Pons (tissue), 1 donor: Measurements from ENCODE around the gene UBR4.
A peak's percentile ranks its signal among the peaks of the same experiment; 100 is the strongest.

ENCODE experiments used
- DNase-seq: peaks from one replicate; pipeline ENCODE4 v3.0.0-alpha.2; 2016; ENCODE audit warnings: low spot score

UBR4 gene

GRCh38 chr1:19089524-19089923 is 120.5 kb downstream of the UBR4 start:
- no peak for DNase-seq

- DNase-seq = no peak
These were observed 121.2 kb downstream of the UBR4 start for GRCh38 chr1:19088717-19089442.

GRCh38 chr1:19087737-19088594 is 122.1 kb downstream of the UBR4 start:
- DNase-seq = no peak

DNA sequence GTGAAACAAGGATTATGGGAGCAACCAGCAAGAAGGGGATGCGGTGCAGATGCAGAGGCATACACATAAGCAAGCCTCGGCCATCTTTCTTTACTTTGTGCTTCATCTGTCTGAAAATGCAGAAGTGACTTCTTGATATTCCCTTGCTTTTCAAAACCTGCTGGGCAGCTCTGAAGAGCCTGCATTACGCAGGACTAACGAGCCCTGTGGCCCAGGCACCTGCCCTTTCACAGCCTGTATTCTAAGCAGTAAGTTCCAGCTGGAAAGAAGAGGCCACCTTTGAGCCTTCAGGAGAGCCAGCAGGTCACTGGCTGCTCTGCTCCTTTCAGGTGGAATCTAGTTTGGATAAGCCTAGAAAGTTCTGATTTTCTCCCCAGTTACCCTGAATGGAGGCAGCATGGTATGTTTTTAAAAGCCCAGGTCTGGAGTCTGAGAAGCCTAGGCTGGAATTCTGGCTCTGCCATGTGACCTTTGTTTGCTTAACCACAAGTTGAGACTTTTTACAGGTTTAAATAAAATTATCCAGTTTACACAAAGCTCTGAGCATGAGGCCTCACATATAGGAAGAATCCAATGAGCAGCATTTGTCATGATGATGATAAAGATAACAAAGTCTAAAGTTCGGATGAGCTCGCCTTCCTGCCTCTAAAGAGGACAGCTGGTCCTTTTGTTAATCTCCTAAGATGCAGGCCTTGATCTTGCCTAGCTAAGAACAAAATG is 122.9 kb downstream of the UBR4 start:
- no peak for DNase-seq

- DNase-seq = no peak
These were observed 123.7 kb downstream of the UBR4 start for GRCh38 chr1:19086176-19086875.

- no peak for DNase-seq
These were observed 125.8 kb downstream of the UBR4 start for GRCh38 chr1:19084206-19084738.

DNA sequence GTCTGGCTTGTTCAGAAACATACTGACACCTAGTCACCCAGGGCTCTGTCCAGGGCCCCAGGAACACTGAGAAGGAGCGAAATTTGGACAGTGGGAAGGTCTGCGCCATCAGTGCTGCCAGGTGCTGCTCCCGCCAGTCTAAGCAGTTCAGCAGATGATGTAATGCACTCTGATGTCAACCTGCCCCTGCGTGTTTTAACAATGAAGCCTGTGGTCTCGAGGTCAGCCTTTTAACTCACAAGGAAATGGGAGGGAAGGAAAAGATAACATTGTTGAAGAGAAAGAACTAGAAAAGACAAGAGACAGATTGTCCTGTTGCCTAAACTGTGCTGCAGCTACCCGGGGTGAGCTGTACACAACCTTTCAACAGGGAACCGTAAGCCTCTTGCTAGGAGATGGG is 127.0 kb downstream of the UBR4 start:
- no peak for DNase-seq

DNA sequence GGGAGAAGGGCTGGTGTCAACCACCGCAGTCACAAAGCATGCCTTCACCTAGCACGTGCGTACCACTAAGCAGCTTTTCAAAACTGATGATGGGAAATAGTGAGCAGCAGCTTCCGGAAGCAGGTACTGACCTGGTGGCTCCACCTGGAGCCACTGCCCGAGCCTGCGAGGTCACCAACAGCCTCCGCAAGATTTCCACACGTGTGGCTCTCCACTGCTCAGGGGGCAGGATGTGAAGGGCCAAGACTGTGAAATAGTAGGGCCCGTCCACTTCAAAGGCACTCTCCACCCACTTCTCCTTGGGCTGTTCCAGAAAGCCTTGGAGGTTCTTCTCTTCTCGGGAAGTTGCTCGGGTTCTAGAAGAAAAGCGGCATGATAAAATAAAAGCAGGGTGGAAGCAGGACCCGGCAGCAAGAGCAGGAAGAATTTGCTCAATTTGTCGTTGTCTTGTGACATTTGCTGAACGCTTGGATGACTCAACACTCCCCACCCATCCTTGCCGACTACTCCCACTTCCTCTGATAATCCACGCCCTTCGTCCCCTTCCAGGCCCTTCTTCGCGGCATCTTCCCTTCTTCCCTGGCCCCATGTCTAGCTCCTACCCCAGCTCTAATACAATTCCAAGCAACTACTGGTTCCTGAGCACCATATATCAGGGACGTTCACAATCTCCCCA is 128.7 kb downstream of the UBR4 start:
- no peak for DNase-seq

DNA sequence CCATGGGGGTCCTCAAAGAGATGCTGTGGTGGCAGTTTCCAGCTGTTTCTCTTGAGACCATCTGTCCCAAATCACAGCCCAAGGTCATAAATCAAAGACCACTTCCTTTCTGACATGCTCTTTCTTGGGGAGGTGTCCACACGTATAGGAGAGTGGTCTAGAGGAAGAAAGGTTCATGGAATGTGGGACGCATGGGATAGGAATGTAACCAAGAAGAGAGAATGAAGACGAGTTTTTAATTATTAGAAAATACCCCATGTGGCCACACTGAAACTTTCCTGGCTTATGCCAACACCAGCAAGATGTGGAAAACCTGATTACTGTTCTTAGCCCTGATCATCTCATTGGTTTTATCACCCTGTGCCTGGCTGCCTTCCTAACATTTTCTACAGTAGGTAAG is 129.3 kb downstream of the UBR4 start:
- no peak for DNase-seq

- DNase-seq = no peak
These were observed 130.3 kb downstream of the UBR4 start for GRCh38 chr1:19079541-19080472.

DNA sequence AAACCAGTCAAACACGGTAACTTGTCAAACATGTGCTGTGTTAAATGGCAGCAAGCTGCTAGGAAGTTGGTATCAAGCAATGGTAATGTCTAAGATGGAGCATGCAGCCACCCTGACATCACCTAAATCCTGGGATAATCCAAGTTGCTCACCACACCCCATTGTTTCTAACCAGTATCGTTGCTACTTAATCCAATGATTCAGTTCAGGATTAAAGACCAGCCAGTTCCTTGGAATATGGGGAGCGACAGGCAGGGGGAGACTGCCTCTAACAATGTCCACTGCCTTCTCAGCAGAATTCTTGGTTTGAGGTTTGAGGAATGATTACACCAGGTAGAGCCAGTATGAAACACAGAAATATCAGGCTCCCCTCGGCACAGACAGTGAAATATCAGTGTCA is 131.5 kb downstream of the UBR4 start:
- no peak for DNase-seq

- DNase-seq = no peak
These were observed 133.0 kb downstream of the UBR4 start for GRCh38 chr1:19076841-19077616.

- DNase-seq = peak; percentile 45
These were observed 135.0 kb downstream of the UBR4 start for GRCh38 chr1:19074902-19075721.

DNA sequence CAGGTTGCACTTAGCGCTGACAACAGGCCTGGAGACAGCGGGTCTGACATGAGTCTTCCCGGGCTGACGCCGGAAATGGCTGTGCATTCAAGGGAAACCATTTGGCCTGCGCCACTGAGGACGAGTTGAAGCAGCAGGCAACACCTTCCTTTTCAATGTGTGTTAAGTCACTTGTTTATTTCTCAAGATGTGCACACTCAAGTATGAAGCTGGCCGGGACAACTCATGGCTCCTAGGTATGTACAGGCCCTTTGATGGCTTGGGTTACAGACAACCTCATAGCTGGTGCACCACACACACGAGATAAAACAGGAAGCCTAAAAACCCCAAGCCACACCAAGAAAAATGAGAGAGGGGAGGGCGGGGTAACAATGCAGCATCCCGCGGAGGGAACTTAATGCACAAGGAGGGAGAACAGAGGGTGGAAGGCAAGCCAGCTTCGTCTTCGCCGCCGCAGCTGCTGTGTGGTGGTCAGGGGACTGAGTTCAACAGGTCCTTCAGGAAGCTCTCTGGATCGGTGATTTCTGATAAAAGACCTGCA is 135.6 kb downstream of the UBR4 start:
- no peak for DNase-seq

GRCh38 chr1:19073311-19074186 is 136.5 kb downstream of the UBR4 start:
- peak; percentile 20 for DNase-seq

DNA sequence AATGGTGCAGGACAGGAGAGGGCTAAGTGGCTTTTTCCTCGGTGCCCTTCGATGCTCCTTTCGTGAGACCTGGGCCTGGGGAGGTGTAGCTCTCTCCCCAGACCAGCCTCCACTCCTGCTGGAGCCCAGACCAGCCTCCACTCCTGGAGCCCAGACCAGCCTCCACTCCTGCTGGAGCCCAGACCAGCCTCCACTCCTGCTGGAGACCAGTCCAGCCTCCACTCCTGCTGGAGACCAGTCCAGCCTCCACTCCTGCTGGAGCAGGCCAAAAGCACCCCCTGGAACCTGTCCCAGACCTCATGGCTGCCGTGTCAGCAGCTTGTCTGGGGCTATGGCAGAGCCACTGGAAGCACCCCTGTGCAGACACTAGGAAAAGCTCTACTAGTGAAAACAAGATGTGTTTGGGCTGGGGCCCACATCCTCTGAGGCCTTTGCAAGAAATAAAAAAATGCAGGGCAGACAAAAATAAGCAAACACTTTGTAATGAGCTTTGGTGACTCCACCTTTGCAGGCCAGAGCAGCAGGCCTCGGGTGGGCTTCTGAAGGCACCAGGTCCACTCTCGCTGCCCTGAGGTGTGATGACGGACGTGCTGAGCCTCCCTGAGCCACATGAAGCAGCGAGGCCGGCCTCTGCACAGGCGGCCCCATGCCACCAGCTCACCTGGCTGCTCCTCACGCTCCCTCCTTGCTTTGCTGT is 137.6 kb downstream of the UBR4 start:
- DNase-seq = no peak
